Measurements from ENCODE around the gene EPHB1.

The EPHB1 gene

DNA sequence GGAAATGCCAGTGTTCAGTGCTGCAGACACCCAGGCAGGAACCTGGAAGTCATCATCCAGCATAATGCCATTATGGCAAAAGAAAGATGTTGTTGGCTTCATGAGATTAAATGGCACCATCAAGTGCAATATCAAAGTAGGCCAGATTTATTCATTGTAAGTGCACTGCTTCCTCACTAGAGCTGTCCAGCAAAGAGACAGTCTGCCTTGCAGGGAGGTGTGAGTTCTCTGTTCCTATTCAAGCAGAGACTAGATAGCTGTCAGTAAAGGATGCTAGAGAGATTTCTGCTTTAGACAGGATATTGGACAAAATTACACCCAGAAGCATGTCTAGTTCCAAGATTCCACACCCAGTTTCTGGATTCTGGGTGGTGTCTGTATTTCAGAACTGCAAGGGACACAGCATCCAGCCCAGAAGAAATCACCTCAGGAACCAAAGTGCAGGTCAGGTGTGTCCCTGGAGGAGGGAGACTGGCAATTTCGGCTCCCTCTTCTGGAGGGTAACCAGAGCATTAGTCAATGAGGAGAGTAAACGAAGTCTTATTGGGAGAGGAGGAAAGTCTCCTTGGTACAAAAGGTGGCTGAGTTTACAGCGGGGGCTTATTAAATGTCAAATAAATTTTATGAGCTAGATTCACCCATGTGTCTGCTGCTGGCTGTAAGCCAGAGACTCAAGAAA is 377.3 kb downstream of the EPHB1 start:
- no peak for TF ChIP-seq ZNF274 (IDR thresholded peaks at IDR 0.05; ENCODE audit: low read depth, low read length)

DNA sequence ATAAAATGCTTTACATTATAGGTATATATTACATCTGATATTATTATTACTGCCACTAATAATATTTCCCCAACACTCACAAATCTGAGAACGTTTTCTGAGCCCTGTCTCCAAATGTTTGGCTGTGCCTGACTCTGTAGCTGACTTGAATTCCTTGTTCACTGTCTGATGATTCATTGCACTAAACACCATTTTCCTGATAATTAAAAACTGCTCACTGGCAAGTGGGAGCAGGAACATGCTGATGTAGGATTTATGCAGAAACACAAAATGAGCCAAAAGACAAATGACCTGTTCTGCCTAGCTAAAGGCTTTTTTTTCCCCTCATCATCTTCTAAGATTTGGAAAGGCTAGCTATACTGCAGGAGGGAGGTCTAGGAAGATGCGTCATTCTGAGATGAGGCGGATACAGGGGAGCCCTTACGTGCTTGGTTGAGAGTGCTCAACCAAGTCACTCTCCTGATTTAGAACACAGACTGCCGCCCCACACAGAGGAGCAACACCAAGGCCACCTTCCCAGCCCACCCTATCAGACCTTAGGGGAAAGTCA is 380.7 kb downstream of the EPHB1 start:
- no peak for TF ChIP-seq ZNF274 (IDR thresholded peaks at IDR 0.05; ENCODE audit: low read depth, low read length)

More for the DNA sequence above, 377.3 kb downstream of the EPHB1 start:
- H3K4me3 ChIP-seq (ENCODE audit: low read length) = no peak overlapping the region

DNA sequence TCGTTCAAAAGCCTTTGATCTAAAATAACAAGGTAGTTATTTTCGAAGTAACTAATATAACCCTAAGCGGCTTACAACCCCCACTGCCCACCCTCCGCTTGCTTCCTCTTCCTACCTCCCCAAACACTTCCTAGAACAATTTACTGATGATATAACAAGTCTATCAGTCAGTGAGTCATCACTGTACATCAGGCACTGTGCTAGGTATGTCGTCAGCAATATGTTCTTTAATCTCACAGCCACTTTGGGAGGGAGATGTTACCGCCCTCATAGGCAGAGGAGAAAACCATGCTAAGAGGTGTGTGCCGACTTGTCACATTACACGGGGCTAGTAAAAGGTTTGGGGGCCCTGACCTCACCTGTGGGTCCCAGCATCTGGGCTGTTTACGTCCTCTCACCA is 381.8 kb downstream of the EPHB1 start:
- no peak overlapping the region for H3K4me3 ChIP-seq (ENCODE audit: low read length)
- TF ChIP-seq ZNF274 (IDR thresholded peaks at IDR 0.05; ENCODE audit: low read depth, low read length) = no peak

More for the DNA sequence above, 380.7 kb downstream of the EPHB1 start:
- H3K4me3 ChIP-seq (ENCODE audit: low read length) = no peak overlapping the region

- no peak for TF ChIP-seq ZNF274 (IDR thresholded peaks at IDR 0.05; ENCODE audit: low read depth, low read length)
These were observed 383.5 kb downstream of the EPHB1 start for GRCh38 chr3:135178566-135178965.

DNA sequence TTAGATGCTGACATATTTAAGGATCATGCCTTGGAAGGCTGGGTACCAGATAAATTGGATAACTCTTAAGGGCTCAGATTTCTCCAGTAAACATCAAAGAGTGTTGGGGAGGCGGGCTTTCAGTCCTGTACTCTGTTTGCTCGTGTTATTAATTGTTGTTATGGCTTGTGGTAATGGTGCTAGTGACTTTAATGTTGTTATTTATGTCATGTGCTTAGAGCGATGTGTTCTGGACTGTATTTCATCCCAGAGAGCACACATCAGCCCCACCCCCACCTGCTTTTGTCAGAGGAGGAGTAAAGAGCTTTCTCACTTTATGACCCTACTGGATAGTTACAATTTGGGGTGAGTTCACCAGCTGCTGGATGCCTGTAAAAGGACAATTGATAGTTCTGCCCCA is 386.3 kb downstream of the EPHB1 start:
- no peak for TF ChIP-seq ZNF274 (IDR thresholded peaks at IDR 0.05; ENCODE audit: low read depth, low read length)
- no peak overlapping the region for H3K4me3 ChIP-seq (ENCODE audit: low read length)

More at GRCh38 chr3:135178566-135178965, 383.5 kb downstream of the EPHB1 start:
- H3K4me3 ChIP-seq (ENCODE audit: low read length) = no peak overlapping the region

DNA sequence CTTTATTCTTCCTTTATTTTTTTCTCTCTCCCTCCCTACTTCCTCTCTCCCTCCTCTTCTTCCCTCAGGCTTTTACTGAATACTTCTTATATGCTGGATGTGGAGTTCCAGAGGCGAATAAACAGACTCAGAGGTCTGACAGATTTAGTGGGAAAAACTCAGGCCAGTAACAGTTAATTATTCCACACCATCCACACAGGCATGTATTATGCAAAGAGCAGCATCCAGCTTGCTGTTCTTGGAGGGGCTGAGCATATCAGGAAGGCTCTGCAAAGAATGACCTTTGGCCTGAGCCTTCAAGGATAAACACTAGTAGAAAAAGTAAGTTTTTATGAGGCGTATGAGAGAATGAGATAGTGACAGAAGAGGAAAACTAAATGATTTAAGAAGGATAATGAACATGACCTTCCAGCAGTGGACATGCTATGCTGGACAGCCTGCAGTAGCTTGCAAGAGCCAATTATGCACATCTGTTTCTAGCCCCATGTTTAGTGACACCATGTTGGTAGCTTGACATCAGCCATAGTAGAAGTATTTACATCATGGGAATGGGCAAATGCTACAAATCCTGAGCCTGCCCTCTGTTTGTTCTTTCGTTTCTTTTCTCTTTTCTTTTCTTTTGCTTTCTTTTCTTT is 387.4 kb downstream of the EPHB1 start:
- H3K4me3 ChIP-seq (ENCODE audit: low read length) = no peak overlapping the region
- TF ChIP-seq ZNF274 (IDR thresholded peaks at IDR 0.05; ENCODE audit: low read depth, low read length) = no peak

DNA sequence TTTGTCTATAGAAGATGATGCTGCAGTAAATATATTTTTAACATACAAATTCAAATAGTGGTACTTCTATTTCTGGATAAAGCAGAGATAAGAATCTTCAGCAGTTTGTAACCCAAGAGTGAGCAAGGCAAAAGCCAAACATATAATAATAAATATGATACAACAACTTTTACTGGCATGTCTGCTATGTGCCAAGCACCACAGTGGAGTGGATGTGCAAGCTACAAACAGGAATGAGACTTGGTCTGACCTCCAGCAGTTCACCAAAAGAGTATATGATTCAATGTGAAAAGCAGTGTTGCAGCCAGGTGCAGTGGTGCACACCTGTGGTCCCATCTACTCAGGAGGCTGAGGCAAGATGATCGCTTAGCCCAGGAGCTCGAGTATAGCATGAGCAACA is 395.6 kb downstream of the EPHB1 start:
- no peak for TF ChIP-seq ZNF274 (IDR thresholded peaks at IDR 0.05; ENCODE audit: low read depth, low read length)
- H3K4me3 ChIP-seq (ENCODE audit: low read length) = no peak overlapping the region

DNA sequence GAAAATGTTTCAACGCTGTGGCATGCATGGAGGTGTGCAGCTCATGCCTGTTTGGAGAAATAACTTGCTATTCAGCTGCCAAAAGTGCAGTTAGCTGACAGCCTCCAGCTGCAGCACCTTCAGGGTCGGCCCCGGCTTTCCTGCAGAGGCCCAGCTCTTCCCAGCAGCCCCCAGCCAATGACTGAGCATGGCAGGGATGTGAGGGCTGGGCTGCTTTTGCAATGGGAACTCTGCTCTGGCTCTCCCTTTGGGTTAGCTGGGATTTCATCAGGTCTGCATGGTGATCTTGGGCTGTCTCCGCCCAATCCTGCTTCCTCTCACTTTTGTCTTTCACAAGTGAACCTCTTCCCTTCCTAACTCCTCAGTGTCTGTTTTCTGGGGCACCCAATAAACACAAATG is 396.6 kb downstream of the EPHB1 start:
- no peak overlapping the region for H3K4me3 ChIP-seq (ENCODE audit: low read length)
- TF ChIP-seq ZNF274 (IDR thresholded peaks at IDR 0.05; ENCODE audit: low read depth, low read length) = no peak

GRCh38 chr3:135192929-135193328 is 397.9 kb downstream of the EPHB1 start:
- TF ChIP-seq ZNF274 (IDR thresholded peaks at IDR 0.05; ENCODE audit: low read depth, low read length) = no peak
- H3K4me3 ChIP-seq (ENCODE audit: low read length) = no peak overlapping the region

DNA sequence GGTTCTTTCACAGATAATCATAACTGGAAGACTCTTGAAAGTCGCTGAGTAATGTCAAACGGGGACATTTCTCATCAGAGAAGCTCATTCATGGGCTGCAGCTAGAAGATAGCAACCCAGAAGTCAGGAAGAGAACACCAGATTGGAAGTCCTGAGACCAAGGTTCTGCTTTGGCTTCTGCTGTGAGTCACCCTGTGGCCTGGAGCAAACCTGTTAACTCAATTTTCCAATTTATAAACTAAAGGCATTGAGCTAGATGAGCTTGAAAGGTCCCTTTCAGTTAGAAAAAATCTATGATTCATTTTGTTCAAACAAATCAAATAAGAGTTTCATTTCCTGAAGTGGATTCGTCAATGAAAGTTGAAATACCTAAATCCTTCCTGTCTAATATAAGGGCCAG is 402.2 kb downstream of the EPHB1 start:
- H3K4me3 ChIP-seq (ENCODE audit: low read length) = no peak overlapping the region
- no peak for TF ChIP-seq ZNF274 (IDR thresholded peaks at IDR 0.05; ENCODE audit: low read depth, low read length)

DNA sequence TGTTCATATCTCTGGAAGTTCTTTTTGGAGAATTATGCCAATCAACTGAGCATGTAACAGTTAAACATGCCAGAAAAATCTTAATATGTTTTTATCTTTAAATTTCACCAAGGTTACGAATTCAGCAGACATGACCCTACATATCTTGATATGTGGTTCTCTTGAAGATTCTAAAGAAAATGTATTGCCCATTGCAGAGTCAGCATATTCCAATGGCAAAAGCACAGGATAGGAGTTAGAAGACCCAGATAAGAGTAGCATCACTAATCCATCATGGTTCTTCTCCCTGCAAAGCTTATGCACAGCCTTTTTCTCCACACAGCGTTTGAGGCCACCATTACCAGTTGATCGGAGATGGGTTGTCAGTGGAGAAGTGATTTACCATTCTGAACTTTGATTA is 402.8 kb downstream of the EPHB1 start:
- no peak overlapping the region for H3K4me3 ChIP-seq (ENCODE audit: low read length)
- TF ChIP-seq ZNF274 (IDR thresholded peaks at IDR 0.05; ENCODE audit: low read depth, low read length) = no peak

DNA sequence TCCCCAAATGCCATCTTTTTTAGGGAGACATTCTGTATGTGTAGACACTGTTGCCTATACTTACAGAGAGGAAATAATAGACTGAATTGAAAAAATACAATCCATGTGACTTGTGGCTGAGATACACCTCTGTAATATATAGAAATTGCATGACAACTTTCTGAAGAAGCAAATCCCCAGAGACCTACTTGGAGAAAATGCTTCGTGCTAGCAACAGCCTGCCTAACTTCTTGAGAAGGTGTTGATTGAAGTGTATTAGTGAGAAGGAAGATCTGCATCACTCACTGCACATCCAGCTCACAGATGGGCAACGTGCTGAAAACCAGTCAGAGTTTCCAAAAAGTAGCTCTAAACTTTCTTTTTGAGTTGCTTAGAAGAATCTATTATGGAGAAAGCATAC is 404.1 kb downstream of the EPHB1 start:
- no peak overlapping the region for H3K4me3 ChIP-seq (ENCODE audit: low read length)
- no peak for TF ChIP-seq ZNF274 (IDR thresholded peaks at IDR 0.05; ENCODE audit: low read depth, low read length)

GRCh38 chr3:135203026-135203425 is 408.0 kb downstream of the EPHB1 start:
- TF ChIP-seq ZNF274 (IDR thresholded peaks at IDR 0.05; ENCODE audit: low read depth, low read length) = no peak
- no peak overlapping the region for H3K4me3 ChIP-seq (ENCODE audit: low read length)

GRCh38 chr3:135213213-135213612 is 418.2 kb downstream of the EPHB1 start:
- H3K4me3 ChIP-seq (ENCODE audit: low read length) = no peak overlapping the region
- TF ChIP-seq ZNF274 (IDR thresholded peaks at IDR 0.05; ENCODE audit: low read depth, low read length) = no peak

GRCh38 chr3:135213822-135214221 is 418.8 kb downstream of the EPHB1 start:
- H3K4me3 ChIP-seq (ENCODE audit: low read length) = no peak overlapping the region
- TF ChIP-seq ZNF274 (IDR thresholded peaks at IDR 0.05; ENCODE audit: low read depth, low read length) = no peak
